Caco-2 (cell line): Measurements from ENCODE around the gene MCFD2. TPM values are rescaled to one million over a fixed set of nuclear protein-coding genes. Genes with fewer than 3 reads are reported as not detected.

Source experiments
- BruUV-seq: library from RNA; stranded (reverse); fragments of 400-500 nt; replicated peaks from 2 replicates; lab custom pipeline; 2021; lab: Mats Ljungman, UMichigan
- CTCF ChIA-PET: fragments of 300-600 bp; sonication (Branson Sonifier 250); formaldehyde crosslinking; loops from one replicate; lab custom pipeline; 2022; ENCODE audit warnings: antibody characterized with exemption; lab: Charles Lee
- POLR2A ChIA-PET: fragments of 300-600 bp; sonication (Branson Sonifier 250); formaldehyde crosslinking; loops from one replicate; lab custom pipeline; 2022; ENCODE audit warnings: antibody characterized with exemption; lab: Charles Lee
- DNase-seq, 2 experiments: peaks; one replicate each; pipeline versions ENCODE4 v3.0.0 to v3.0.0-alpha.2; 2020 to 2022
- H3K27me3 ChIP-seq: replicated peaks from 2 replicates; pipeline ENCODE4 v1.6.0; 2011; ENCODE audit warnings: low read length; ENCODE audit not compliant: control insufficient read depth, insufficient read depth
- H3K36me3 ChIP-seq: 2 replicates; pipeline ENCODE4 v1.5.1; 2011; ENCODE audit warnings: low read length; ENCODE audit not compliant: control insufficient read depth, insufficient read depth
- H3K4me1 ChIP-seq: fragments of 250-450 bp; sonication (Bioruptor Pico); 2 replicates; pipeline ENCODE4 v1.5.1; 2020; ENCODE audit warnings: mild to moderate bottlenecking
- H3K4me3 ChIP-seq: 2 replicates; pipeline ENCODE4 v1.5.1; 2011; ENCODE audit warnings: low read depth, mild to moderate bottlenecking, control low read depth, low read length
- H3K9me3 ChIP-seq: fragments of 250-450 bp; sonication (Bioruptor Pico); 2 replicates; pipeline ENCODE4 v1.5.1; 2020; ENCODE audit warnings: mild to moderate bottlenecking, moderate library complexity
- H3K27ac Mint-ChIP-seq: one replicate; pipeline ENCODE4 v1.8.0; 2022; ENCODE audit warnings: mixed read lengths; ENCODE audit not compliant: unreplicated experiment
- H3K27me3 Mint-ChIP-seq: one replicate; pipeline ENCODE4 v1.8.0; 2022; ENCODE audit warnings: mixed read lengths; ENCODE audit not compliant: insufficient read depth, unreplicated experiment
- H3K36me3 Mint-ChIP-seq: one replicate; pipeline ENCODE4 v1.8.0; 2022; ENCODE audit warnings: mild to moderate bottlenecking, mixed read lengths; ENCODE audit not compliant: insufficient read depth, unreplicated experiment
- H3K4me1 Mint-ChIP-seq: one replicate; pipeline ENCODE4 v1.8.0; 2022; ENCODE audit warnings: low read depth, mixed read lengths; ENCODE audit not compliant: unreplicated experiment
- H3K4me3 Mint-ChIP-seq: one replicate; pipeline ENCODE4 v1.8.0; 2022; ENCODE audit warnings: mild to moderate bottlenecking, moderate library complexity, mixed read lengths; ENCODE audit not compliant: unreplicated experiment
- H3K9me3 Mint-ChIP-seq: one replicate; pipeline ENCODE4 v1.8.0; 2022; ENCODE audit warnings: mixed read lengths; ENCODE audit not compliant: unreplicated experiment
- intact Hi-C: fragments of 100-400 bp; cut with micrococcal nuclease; formaldehyde crosslinking; loops from one replicate; pipeline ENCODE4 v1.10.0; 2022; ENCODE audit not compliant: unreplicated experiment
- total RNA-seq: library from RNA; stranded (reverse); gene quantifications from 2 replicates; pipeline ENCODE4 v1.2.3, GENCODE V29; 2022
- TF ChIP-seq, protein P1 (sequence below), 2 experiments: fragments of 200-600 bp in 1 of 2; IDR thresholded peaks; 1 replicate in 1 of 2; 2 replicates in 1 of 2; pipeline versions ENCODE4 v1.5.1 to v1.8.0; 2011 to 2022; ENCODE audit warnings: antibody characterized with exemption in 1 of 2, control low read depth in 1 of 2, inconsistent platforms in 1 of 2, low read depth in 1 of 2, low read length in 1 of 2, mild to moderate bottlenecking in 1 of 2, moderate library complexity in 1 of 2; ENCODE audit not compliant: insufficient read depth in 1 of 2, severe bottlenecking in 1 of 2, unreplicated experiment in 1 of 2

The MCFD2 gene
- total RNA-seq, 1 experiment from 2014 or later, result 156 TPM

DNA sequence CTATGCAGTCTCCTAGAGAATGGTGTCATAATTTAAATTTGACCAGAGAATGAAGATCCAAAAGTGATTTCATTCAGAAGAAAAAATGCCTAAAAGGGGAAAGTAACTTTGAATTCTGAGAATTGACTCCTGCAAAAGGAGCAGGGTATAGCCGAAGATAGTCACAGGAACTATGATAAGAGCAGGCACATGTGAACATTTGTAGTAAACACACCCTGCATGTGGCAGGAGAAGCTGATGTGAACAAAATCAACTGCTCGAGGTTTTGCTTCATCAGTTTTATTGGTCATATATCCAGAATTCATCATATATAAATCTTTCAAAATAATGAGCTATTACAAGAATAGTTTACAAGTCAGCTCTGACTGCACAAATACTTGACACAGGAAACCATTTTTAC is 14.0 kb downstream of the MCFD2 start:
- no peak overlapping the region for H3K4me3 Mint-ChIP-seq
- Histone ChIP-seq H3K4me3 (no peak overlapping the region), H3K4me1 (no peaks in the 10 kb centered on the region), H3K36me3 (peaks cover 3% of the 10 kb centered on the region), H3K27me3 (no peaks in the 10 kb centered on the region), H3K9me3 (no peaks in the 10 kb centered on the region)
- H3K4me1 Mint-ChIP-seq, result peaks cover 6% of the 10 kb centered on the region
- POLR2A ChIA-PET, result interaction anchor here (0.5 kb wide), 1 partner anchor 105 kb away, joined by 5 read pairs; no protein-coding TSS in a partner anchor
- BruUV-seq, result no TSS peak
- TF ChIP-seq, protein P1, sequence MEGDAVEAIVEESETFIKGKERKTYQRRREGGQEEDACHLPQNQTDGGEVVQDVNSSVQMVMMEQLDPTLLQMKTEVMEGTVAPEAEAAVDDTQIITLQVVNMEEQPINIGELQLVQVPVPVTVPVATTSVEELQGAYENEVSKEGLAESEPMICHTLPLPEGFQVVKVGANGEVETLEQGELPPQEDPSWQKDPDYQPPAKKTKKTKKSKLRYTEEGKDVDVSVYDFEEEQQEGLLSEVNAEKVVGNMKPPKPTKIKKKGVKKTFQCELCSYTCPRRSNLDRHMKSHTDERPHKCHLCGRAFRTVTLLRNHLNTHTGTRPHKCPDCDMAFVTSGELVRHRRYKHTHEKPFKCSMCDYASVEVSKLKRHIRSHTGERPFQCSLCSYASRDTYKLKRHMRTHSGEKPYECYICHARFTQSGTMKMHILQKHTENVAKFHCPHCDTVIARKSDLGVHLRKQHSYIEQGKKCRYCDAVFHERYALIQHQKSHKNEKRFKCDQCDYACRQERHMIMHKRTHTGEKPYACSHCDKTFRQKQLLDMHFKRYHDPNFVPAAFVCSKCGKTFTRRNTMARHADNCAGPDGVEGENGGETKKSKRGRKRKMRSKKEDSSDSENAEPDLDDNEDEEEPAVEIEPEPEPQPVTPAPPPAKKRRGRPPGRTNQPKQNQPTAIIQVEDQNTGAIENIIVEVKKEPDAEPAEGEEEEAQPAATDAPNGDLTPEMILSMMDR (IDR thresholded peaks at IDR 0.05; ENCODE audit: insufficient read depth in 1 of 2, low read depth in 1 of 2, low read length in 1 of 2, severe bottlenecking in 1 of 2, unreplicated experiment in 1 of 2), result no peak
- no peak for DNase-seq
- intact Hi-C loops, result no loop called here
- CTCF ChIA-PET, result no interaction called here
- H3K27me3 Mint-ChIP-seq, result no peaks in the 10 kb centered on the region
- no peaks in the 10 kb centered on the region for H3K9me3 Mint-ChIP-seq
- no peak overlapping the region for H3K27ac Mint-ChIP-seq
- H3K36me3 Mint-ChIP-seq, result peaks cover 28% of the 10 kb centered on the region

DNA sequence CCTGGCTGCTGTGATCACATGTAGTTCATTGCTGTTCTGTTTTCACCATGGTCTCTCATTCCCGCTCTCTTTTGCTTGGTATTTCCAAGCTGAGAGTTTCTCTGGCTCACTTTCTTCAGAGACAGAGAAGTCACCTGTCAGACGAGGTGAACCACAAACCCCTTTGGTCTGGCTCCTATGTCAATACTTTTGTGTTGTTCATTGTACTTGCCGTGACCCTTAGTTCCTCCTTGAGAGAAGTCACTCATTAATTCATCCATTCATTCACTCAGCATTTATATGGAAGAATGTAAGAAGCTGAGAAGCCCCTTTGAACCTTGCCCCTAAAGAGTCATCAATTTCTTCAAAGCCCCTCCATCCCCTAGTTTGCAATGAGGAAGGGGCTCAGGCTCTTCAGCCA is 15.2 kb downstream of the MCFD2 start:
- no TSS peak for BruUV-seq
- CTCF ChIA-PET, result no interaction called here
- TF ChIP-seq, protein P1 (IDR thresholded peaks at IDR 0.05; ENCODE audit: insufficient read depth in 1 of 2, low read depth in 1 of 2, low read length in 1 of 2, severe bottlenecking in 1 of 2, unreplicated experiment in 1 of 2), result no peak
- no peaks in the 10 kb centered on the region for H3K9me3 Mint-ChIP-seq
- Histone ChIP-seq H3K36me3 (no peaks in the 10 kb centered on the region), H3K4me1 (no peaks in the 10 kb centered on the region), H3K9me3 (no peaks in the 10 kb centered on the region), H3K27me3 (no peaks in the 10 kb centered on the region), H3K4me3 (no peak overlapping the region)
- no peak overlapping the region for H3K27ac Mint-ChIP-seq
- peaks cover 6% of the 10 kb centered on the region for H3K4me1 Mint-ChIP-seq
- peaks cover 18% of the 10 kb centered on the region for H3K36me3 Mint-ChIP-seq
- POLR2A ChIA-PET, result no interaction called here
- no peak overlapping the region for H3K4me3 Mint-ChIP-seq
- no peak for DNase-seq
- no peaks in the 10 kb centered on the region for H3K27me3 Mint-ChIP-seq
- intact Hi-C loops, result no loop called here

DNA sequence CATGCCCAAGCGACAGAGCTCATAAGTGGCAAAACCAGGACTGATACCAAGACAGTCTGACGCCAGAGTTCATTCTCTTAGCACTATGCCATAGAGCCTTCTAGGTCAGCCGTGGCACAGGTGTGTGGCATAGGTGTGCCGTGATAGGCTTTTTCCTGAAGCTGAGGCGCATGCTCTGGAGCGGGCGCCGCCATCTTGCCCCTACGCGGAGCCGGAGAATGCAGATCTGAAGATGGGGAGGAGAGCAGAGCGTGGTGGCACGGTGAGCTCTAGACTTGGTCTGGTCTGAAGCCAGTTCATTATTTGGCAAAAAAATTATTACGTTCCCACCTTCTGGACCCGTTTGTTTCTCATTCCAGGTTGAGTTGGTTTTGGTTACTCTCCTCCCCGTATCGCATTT is 16.6 kb downstream of the MCFD2 start:
- no peak for DNase-seq
- Mint-ChIP-seq H3K36me3 (peaks cover 7% of the 10 kb centered on the region), H3K27ac (no peak overlapping the region), H3K4me1 (peaks cover 6% of the 10 kb centered on the region), H3K27me3 (no peaks in the 10 kb centered on the region), H3K4me3 (no peak overlapping the region), H3K9me3 (no peaks in the 10 kb centered on the region)
- H3K36me3 ChIP-seq, result no peaks in the 10 kb centered on the region
- POLR2A ChIA-PET, result no interaction called here
- H3K27me3 ChIP-seq, result no peaks in the 10 kb centered on the region
- no peaks in the 10 kb centered on the region for H3K9me3 ChIP-seq
- no TSS peak for BruUV-seq
- CTCF ChIA-PET, result no interaction called here
- TF ChIP-seq, protein P1 (IDR thresholded peaks at IDR 0.05; ENCODE audit: insufficient read depth in 1 of 2, low read depth in 1 of 2, low read length in 1 of 2, severe bottlenecking in 1 of 2, unreplicated experiment in 1 of 2), result no peak
- H3K4me1 ChIP-seq, result no peaks in the 10 kb centered on the region
- intact Hi-C loops, result no loop called here
- no peak overlapping the region for H3K4me3 ChIP-seq
